Astrocyte (in vitro differentiated cells and primary cell): ENCODE results near the gene GADD45GIP1. TPM values are rescaled to one million over a fixed set of nuclear protein-coding genes. Genes with fewer than 3 reads are reported as not detected.
A peak's percentile ranks its signal among the peaks of the same experiment; 100 is the strongest.

Source experiments
- DNase-seq: peaks from one replicate; pipeline ENCODE4 v3.0.0-alpha.2; 2010; ENCODE audit warnings: low read depth
- FAIRE-seq: peaks from 2 replicates; lab custom pipeline; 2011; peaks lifted over from hg19 to GRCh38; lab: Jason Lieb, UNC
- H2AFZ ChIP-seq: 2 replicates; pipeline ENCODE4 v1.6.0; 2012; ENCODE audit warnings: low read depth, low read length, inconsistent platforms
- H3K27ac ChIP-seq: 2 replicates; pipeline ENCODE4 v1.5.1; 2011; ENCODE audit warnings: low read depth, low read length, inconsistent platforms
- H3K27me3 ChIP-seq: 2 replicates; pipeline ENCODE4 v1.6.0; 2011; ENCODE audit warnings: low read length, inconsistent platforms; ENCODE audit not compliant: insufficient read depth
- H3K36me3 ChIP-seq: 2 replicates; pipeline ENCODE4 v1.5.1; 2011; ENCODE audit warnings: low read length, inconsistent platforms; ENCODE audit not compliant: insufficient read depth
- H3K4me1 ChIP-seq: 2 replicates; pipeline ENCODE4 v1.5.1; 2011; ENCODE audit warnings: low read length, inconsistent platforms; ENCODE audit not compliant: insufficient read depth
- H3K4me2 ChIP-seq: 2 replicates; pipeline ENCODE4 v1.6.0; 2012; ENCODE audit warnings: low read length, inconsistent platforms
- H3K4me3 ChIP-seq: 2 replicates; pipeline ENCODE4 v1.5.1; 2011; ENCODE audit warnings: low read depth, mild to moderate bottlenecking, low read length, inconsistent platforms; ENCODE audit not compliant: insufficient read depth
- H3K79me2 ChIP-seq: 2 replicates; pipeline ENCODE4 v1.6.0; 2012; ENCODE audit warnings: mild to moderate bottlenecking, low read length, inconsistent platforms; ENCODE audit not compliant: insufficient read depth
- H3K9ac ChIP-seq: 2 replicates; pipeline ENCODE4 v1.6.0; 2012; ENCODE audit warnings: mild to moderate bottlenecking, low read length, inconsistent platforms
- H3K9me3 ChIP-seq: 2 replicates; pipeline ENCODE4 v1.5.1; 2012; ENCODE audit warnings: low read depth, mild to moderate bottlenecking, low read length, inconsistent platforms; ENCODE audit not compliant: insufficient read depth
- H4K20me1 ChIP-seq: 2 replicates; pipeline ENCODE4 v1.6.0; 2012; ENCODE audit warnings: low read length, inconsistent platforms; ENCODE audit not compliant: insufficient read depth
- H3K27ac Mint-ChIP-seq: one replicate; pipeline ENCODE4 v1.8.0; 2021; ENCODE audit warnings: mild to moderate bottlenecking, mixed read lengths; ENCODE audit not compliant: unreplicated experiment
- H3K27me3 Mint-ChIP-seq: one replicate; pipeline ENCODE4 v1.8.0; 2021; ENCODE audit warnings: low read depth, mixed read lengths; ENCODE audit not compliant: unreplicated experiment
- H3K36me3 Mint-ChIP-seq: one replicate; pipeline ENCODE4 v1.8.0; 2021; ENCODE audit warnings: low read depth, mixed read lengths; ENCODE audit not compliant: unreplicated experiment
- H3K4me1 Mint-ChIP-seq: one replicate; pipeline ENCODE4 v1.8.0; 2021; ENCODE audit warnings: low read depth, mixed read lengths; ENCODE audit not compliant: unreplicated experiment
- H3K4me3 Mint-ChIP-seq: one replicate; pipeline ENCODE4 v1.8.0; 2021; ENCODE audit warnings: mild to moderate bottlenecking, moderate library complexity, mixed read lengths; ENCODE audit not compliant: unreplicated experiment
- H3K9me3 Mint-ChIP-seq: one replicate; pipeline ENCODE4 v1.8.0; 2021; ENCODE audit warnings: mild to moderate bottlenecking, mixed read lengths; ENCODE audit not compliant: unreplicated experiment
- CTCF ChIP-seq: IDR thresholded peaks from 2 replicates; pipeline ENCODE4 v1.5.1; 2011; ENCODE audit warnings: low read depth, mild to moderate bottlenecking, inconsistent platforms, low read length, moderate library complexity; ENCODE audit not compliant: insufficient read depth
- EZH2 ChIP-seq: IDR thresholded peaks from 2 replicates; pipeline ENCODE4 v1.6.1; 2012; ENCODE audit warnings: mild to moderate bottlenecking, low read length, inconsistent platforms; ENCODE audit not compliant: insufficient read depth
- total RNA-seq: library from RNA; stranded (reverse); gene quantifications from 2 replicates; pipeline ENCODE4 v1.2.1, GENCODE V29; 2021

The GADD45GIP1 gene
- total RNA-seq, 1 donor from 2014 or later: 35.5 TPM

DNA sequence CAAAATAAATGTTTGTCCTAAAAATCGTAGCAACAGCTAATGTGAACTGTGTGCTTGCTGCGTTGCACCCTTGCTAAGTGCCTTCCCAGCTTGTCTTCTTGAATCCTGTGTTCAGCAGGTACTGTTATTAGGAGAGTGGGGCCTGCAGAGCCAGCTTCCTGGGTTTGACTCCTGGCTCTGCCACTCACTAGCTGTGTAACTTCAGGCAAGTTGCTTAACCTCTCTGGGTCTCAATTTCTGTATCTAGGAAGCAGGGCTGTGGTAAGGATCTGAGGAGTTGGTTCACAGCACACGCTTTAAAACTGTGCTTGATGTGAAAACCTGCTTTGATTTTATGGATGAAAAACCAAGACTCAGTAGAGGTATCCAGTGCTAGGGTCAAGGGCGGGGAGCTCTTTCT, 48.2 kb upstream of the GADD45GIP1 start:
- H3K9me3 Mint-ChIP-seq: peaks cover 5% of the 10 kb centered on the region
- no peak for TF ChIP-seq EZH2
- TF ChIP-seq CTCF: no peak
- FAIRE-seq: no peak
- H3K27me3 Mint-ChIP-seq: peaks cover 75% of the 10 kb centered on the region
- no peak for DNase-seq
- Histone ChIP-seq H3K4me1 (peaks cover 22% of the 10 kb centered on the region), H3K27ac (no peak overlapping the region), H3K36me3 (no peaks in the 10 kb centered on the region), H3K4me3 (no peak overlapping the region), H4K20me1 (peaks cover 94% of the 10 kb centered on the region), H3K9ac (no peak overlapping the region), H2AFZ (no peak overlapping the region), H3K4me2 (no peak overlapping the region), H3K79me2 (peaks cover 99% of the 10 kb centered on the region), H3K9me3 (no peaks in the 10 kb centered on the region), H3K27me3 (no peaks in the 10 kb centered on the region)
- H3K4me1 Mint-ChIP-seq: no peaks in the 10 kb centered on the region
- H3K4me3 Mint-ChIP-seq: no peak overlapping the region
- no peak overlapping the region for H3K27ac Mint-ChIP-seq
- peaks cover 3% of the 10 kb centered on the region for H3K36me3 Mint-ChIP-seq

GRCh38 chr19:13004273-13004672, 47.2 kb upstream of the GADD45GIP1 start:
- Histone ChIP-seq H3K4me2 (no peak overlapping the region), H3K36me3 (no peaks in the 10 kb centered on the region), H3K27me3 (no peaks in the 10 kb centered on the region), H3K4me3 (no peak overlapping the region), H3K9ac (no peak overlapping the region), H3K4me1 (peaks cover 15% of the 10 kb centered on the region), H3K79me2 (peaks cover 99% of the 10 kb centered on the region), H2AFZ (no peak overlapping the region), H3K27ac (no peak overlapping the region), H4K20me1 (peaks cover 91% of the 10 kb centered on the region), H3K9me3 (no peaks in the 10 kb centered on the region)
- peaks cover 80% of the 10 kb centered on the region for H3K27me3 Mint-ChIP-seq
- no peaks in the 10 kb centered on the region for H3K4me1 Mint-ChIP-seq
- no peak for DNase-seq
- no peak overlapping the region for H3K27ac Mint-ChIP-seq
- peaks cover 7% of the 10 kb centered on the region for H3K36me3 Mint-ChIP-seq
- peaks cover 5% of the 10 kb centered on the region for H3K9me3 Mint-ChIP-seq
- H3K4me3 Mint-ChIP-seq: no peak overlapping the region
- no peak for TF ChIP-seq EZH2
- no peak for TF ChIP-seq CTCF
- FAIRE-seq: no peak

DNA sequence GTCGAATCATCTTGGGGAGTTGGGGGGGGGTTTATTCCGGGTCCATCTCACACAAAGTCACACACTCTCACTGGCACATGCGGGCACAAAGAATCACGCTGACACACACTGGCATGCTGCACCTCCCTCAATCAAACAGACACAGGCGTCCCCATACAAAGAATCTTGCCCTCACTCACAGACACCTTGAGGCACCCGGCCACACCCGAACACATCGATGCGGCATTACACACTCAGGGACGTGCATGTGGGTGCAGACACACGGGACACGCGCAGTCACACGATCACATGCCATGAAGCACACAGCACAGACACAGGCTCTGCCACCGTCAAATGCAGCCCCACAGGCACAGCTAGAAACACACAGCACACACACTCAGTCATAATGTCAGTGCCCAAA, 46.1 kb upstream of the GADD45GIP1 start:
- Histone ChIP-seq H3K79me2 (peaks cover 98% of the 10 kb centered on the region), H4K20me1 (peaks cover 87% of the 10 kb centered on the region), H3K9me3 (no peaks in the 10 kb centered on the region), H3K4me1 (peaks cover 14% of the 10 kb centered on the region), H3K27me3 (no peaks in the 10 kb centered on the region), H3K36me3 (peaks cover 5% of the 10 kb centered on the region), H3K27ac (no peak overlapping the region), H2AFZ (no peak overlapping the region), H3K9ac (no peak overlapping the region), H3K4me3 (no peak overlapping the region), H3K4me2 (no peak overlapping the region)
- Mint-ChIP-seq H3K27ac (peak overlapping the region; percentile 63), H3K27me3 (peaks cover 78% of the 10 kb centered on the region), H3K4me1 (no peaks in the 10 kb centered on the region), H3K4me3 (no peak overlapping the region), H3K9me3 (peaks cover 8% of the 10 kb centered on the region), H3K36me3 (peaks cover 8% of the 10 kb centered on the region)
- TF ChIP-seq EZH2 (no peak), CTCF (no peak)
- FAIRE-seq (no peak), DNase-seq (no peak)
